Measurements from ENCODE around the gene SEPTIN3.
A peak's percentile ranks its signal among the peaks of the same experiment; 100 is the strongest.

Gene SEPTIN3

GRCh38 chr22:41949297-41949965 is 19.8 kb upstream of the SEPTIN3 start:
- TF ChIP-seq CTCF (conservative IDR thresholded peaks at IDR 0.05; ENCODE audit: low read length), result no peak
- DNase-seq (ENCODE audit: low read depth), result no peak
- no peak overlapping the region for H3K4me3 ChIP-seq (ENCODE audit: low read length)

- H3K4me3 ChIP-seq (ENCODE audit: low read length), result no peak within 1 kb of the TSS
- DNase-seq (ENCODE audit: low read depth), result no peak
- TF ChIP-seq CTCF (conservative IDR thresholded peaks at IDR 0.05; ENCODE audit: low read length), result no peak
Measured at GRCh38 chr22:41951898-41952474, 17.3 kb upstream of the SEPTIN3 start, which contains the start of gene SMIM45. TSS of gene SMIM45 (plus strand) at chr22:41952150.

GRCh38 chr22:41952713-41953112 is 16.5 kb upstream of the SEPTIN3 start:
- no peak for TF ChIP-seq CTCF (conservative IDR thresholded peaks at IDR 0.05; ENCODE audit: low read length)
- H3K4me3 ChIP-seq (ENCODE audit: low read length), result no peak overlapping the region
- DNase-seq (ENCODE audit: low read depth), result no peak

GRCh38 chr22:41957941-41958556 is 11.2 kb upstream of the SEPTIN3 start:
- H3K4me3 ChIP-seq (ENCODE audit: low read length), result no peak overlapping the region
- no peak for TF ChIP-seq CTCF (conservative IDR thresholded peaks at IDR 0.05; ENCODE audit: low read length)
- no peak for DNase-seq (ENCODE audit: low read depth)

- peak; percentile 66 for DNase-seq (ENCODE audit: low read depth)
- no peak overlapping the region for H3K4me3 ChIP-seq (ENCODE audit: low read length)
- no peak for TF ChIP-seq CTCF (conservative IDR thresholded peaks at IDR 0.05; ENCODE audit: low read length)
Measured at GRCh38 chr22:41963453-41964111, 5.7 kb upstream of the SEPTIN3 start.

- no peak overlapping the region for H3K4me3 ChIP-seq (ENCODE audit: low read length)
- no peak for TF ChIP-seq CTCF (conservative IDR thresholded peaks at IDR 0.05; ENCODE audit: low read length)
- DNase-seq (ENCODE audit: low read depth), result no peak
Measured at GRCh38 chr22:41964112-41964491, 5.1 kb upstream of the SEPTIN3 start.
